Ishikawa (cell line): ENCODE results near the gene NR6A1.
A peak's percentile ranks its signal among the peaks of the same experiment; 100 is the strongest.

Experiments
- CEBPB ChIP-seq: IDR thresholded peaks from 2 replicates; pipeline ENCODE4 v1.6.1; 2012
- CREB1 ChIP-seq: IDR thresholded peaks from 2 replicates; pipeline ENCODE4 v1.6.1; 2012; ENCODE audit warnings: low read depth
- EGR1 ChIP-seq: IDR thresholded peaks from 2 replicates; pipeline ENCODE4 v1.6.1; 2012
- FOXM1 ChIP-seq: IDR thresholded peaks from 2 replicates; pipeline ENCODE4 v1.6.1; 2012; ENCODE audit warnings: low read depth, borderline replicate concordance
- NFIC ChIP-seq: IDR thresholded peaks from 2 replicates; pipeline ENCODE4 v1.6.1; 2012
- RAD21 ChIP-seq: IDR thresholded peaks from 2 replicates; pipeline ENCODE4 v1.6.1; 2012; ENCODE audit warnings: low read depth
- TAF1 ChIP-seq: IDR thresholded peaks from 2 replicates; pipeline ENCODE4 v1.6.1; 2012; ENCODE audit warnings: low read depth, mild to moderate bottlenecking
- TEAD4 ChIP-seq: IDR thresholded peaks from 2 replicates; pipeline ENCODE4 v1.6.1; 2012
- YY1 ChIP-seq: IDR thresholded peaks from 2 replicates; pipeline ENCODE4 v1.6.1; 2012; ENCODE audit warnings: low read depth
- ZBTB7A ChIP-seq: IDR thresholded peaks from 2 replicates; pipeline ENCODE4 v1.6.1; 2012; ENCODE audit warnings: low read depth
- TF ChIP-seq, protein P1 (sequence below): IDR thresholded peaks from 2 replicates; pipeline ENCODE4 v1.6.1; 2012
- TF ChIP-seq, protein P2 (sequence below): IDR thresholded peaks from 2 replicates; pipeline ENCODE4 v1.6.1; 2012; ENCODE audit warnings: low read depth, mild to moderate bottlenecking
- TF ChIP-seq, protein P3 (sequence below): IDR thresholded peaks from 2 replicates; pipeline ENCODE4 v1.6.1; 2012

Gene NR6A1

DNA sequence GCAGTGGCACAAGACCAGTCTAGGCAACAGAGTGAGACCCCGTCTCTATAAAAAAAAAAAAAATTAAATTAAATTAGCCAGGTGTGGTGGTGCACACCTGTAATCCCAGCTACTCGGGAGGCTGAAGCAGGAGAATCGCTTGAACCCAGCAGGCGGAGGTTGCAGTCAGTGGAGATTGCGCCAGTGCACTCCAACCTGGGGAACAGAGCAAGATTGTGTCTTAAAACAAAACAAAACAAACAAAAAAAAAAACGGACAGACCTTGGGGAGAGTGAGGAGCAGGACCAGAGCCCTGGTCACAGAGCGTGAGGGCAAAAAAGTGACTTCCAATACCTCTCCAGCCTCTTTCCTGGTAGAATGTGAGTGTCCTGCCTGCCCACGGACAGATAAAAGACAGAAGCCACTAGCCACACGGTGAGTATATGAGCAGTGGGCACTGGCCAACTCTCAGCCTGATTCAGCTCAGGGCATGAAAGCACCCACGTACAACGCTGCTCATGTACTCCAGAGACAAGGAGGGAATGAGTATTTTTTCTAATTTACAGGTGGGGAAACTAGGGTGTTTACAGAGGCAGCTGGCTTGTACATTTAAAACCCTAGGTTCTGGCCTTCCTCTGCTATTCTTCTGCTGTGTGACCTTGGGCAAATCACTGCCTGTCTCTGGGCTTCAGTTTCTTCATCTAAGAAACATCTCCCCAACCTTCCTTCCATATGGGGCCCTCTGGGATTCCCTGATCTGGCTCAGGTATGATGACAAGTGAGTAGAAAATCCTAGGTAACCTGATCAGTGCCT, 7.7 kb upstream of the NR6A1 start:
- TF ChIP-seq CREB1, result no peak

DNA sequence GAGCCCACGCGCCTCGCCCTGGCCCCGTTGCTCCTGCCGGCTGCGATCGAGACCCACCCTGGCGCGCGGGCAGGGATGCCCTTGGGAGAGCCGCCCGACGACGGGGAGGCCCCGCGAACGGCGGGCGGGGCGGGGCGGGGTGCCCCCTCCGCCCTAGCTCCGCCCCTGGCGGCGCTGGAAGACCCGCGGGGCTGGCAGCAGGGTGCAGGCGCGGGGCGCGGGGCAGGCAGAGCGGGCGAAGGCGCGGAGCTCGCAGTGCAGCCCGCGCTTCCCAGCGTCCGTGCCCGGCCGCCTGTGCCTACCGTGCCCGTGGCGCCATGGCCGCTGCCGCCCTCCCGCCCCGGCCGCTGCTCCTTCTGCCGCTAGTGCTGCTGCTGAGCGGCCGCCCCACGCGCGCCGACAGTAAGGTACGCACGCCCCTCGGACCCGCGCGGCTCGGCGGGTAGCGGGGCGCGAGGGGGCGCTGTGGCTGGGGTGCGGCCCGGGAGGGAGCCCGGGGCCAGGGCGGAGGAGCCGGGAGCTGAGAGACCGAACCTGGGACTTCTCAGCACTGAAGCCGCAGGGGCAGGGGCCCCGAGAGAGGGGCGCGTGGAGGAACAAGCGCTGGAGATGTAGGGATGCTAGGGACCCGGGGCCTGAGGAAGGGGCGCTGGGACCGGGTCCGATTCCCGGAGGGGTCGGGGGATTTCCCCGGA, 6.0 kb upstream of the NR6A1 start, which contains the start of gene OLFML2A:
Gene OLFML2A (plus strand): TSS at position 180 of the 695 bp plus-strand sequence. CDS start 138 bp downstream, at position 318.
- 0 out of 2 replicates have a peak, but pooled peaks have one; percentile 74 for TF ChIP-seq ZBTB7A
- TF ChIP-seq, protein P1, sequence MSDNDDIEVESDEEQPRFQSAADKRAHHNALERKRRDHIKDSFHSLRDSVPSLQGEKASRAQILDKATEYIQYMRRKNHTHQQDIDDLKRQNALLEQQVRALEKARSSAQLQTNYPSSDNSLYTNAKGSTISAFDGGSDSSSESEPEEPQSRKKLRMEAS, result peak; percentile 31; the same call in 1 of the 2 replicates
- no peak; the same call in 1 of the 2 replicates for TF ChIP-seq RAD21
- TF ChIP-seq YY1, result 0 out of 2 replicates have a peak, but pooled peaks have one; percentile 42

DNA sequence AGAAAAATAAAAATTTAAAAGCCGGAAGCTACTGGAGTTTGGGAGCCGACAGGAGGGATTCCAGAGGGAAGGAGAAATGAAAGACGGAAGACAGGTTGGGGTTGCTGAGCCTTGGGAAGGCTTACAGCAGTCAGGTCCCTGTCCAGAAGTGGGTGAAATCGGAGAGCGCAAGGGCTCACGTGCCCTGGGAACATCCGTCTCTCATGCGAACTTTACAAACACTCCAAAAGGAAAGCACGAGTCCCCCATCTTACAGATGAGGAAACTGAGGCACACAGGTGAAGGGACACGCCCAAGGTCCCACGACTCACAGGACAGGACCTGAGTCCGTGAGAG, 5.5 kb upstream of the NR6A1 start:
- TF ChIP-seq, protein P2, sequence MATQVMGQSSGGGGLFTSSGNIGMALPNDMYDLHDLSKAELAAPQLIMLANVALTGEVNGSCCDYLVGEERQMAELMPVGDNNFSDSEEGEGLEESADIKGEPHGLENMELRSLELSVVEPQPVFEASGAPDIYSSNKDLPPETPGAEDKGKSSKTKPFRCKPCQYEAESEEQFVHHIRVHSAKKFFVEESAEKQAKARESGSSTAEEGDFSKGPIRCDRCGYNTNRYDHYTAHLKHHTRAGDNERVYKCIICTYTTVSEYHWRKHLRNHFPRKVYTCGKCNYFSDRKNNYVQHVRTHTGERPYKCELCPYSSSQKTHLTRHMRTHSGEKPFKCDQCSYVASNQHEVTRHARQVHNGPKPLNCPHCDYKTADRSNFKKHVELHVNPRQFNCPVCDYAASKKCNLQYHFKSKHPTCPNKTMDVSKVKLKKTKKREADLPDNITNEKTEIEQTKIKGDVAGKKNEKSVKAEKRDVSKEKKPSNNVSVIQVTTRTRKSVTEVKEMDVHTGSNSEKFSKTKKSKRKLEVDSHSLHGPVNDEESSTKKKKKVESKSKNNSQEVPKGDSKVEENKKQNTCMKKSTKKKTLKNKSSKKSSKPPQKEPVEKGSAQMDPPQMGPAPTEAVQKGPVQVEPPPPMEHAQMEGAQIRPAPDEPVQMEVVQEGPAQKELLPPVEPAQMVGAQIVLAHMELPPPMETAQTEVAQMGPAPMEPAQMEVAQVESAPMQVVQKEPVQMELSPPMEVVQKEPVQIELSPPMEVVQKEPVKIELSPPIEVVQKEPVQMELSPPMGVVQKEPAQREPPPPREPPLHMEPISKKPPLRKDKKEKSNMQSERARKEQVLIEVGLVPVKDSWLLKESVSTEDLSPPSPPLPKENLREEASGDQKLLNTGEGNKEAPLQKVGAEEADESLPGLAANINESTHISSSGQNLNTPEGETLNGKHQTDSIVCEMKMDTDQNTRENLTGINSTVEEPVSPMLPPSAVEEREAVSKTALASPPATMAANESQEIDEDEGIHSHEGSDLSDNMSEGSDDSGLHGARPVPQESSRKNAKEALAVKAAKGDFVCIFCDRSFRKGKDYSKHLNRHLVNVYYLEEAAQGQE, result no peak
- TF ChIP-seq CEBPB (no peak), NFIC (no peak)

DNA sequence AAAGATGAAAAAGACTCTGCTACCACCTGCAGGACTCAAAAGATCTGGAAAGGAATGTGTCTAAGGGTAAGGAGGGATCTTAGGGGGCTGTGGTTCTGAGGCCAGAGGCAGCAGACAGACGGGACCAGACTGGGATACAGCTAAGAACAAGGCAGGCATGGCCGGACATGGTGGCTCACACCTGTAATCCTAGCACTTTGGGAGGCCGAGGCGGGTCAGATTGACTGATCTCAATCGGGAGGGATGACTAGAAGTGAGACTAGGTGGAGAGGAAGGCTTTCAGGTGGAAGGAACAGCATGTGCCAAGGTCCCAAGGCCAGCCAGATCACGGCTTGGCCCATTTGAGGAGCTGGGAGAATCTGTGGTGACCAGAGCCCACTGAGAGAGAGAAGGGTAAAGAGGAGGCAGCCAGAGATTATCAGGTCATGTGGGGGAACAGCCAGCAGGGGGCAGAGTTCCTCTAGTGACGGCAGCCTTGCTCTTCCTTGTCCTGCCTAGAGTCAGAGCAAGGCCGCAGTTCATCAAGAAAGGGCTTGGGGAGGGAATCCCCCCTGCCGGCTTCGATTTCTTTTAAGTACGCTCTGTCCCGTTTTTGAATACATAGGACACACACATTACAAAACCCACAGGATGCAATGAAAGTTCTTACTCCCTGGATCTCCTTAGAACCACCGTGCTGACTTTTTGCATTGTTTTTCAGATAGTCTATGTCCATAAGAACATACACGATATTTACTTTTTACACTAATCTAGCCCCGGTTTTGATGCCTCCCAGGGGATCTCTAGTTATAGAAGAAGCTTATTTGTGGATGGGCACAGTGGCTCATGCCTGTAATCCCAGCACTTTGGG, 3.2 kb upstream of the NR6A1 start:
- TF ChIP-seq RAD21, result peak; percentile 92
- no peak for TF ChIP-seq EGR1

DNA sequence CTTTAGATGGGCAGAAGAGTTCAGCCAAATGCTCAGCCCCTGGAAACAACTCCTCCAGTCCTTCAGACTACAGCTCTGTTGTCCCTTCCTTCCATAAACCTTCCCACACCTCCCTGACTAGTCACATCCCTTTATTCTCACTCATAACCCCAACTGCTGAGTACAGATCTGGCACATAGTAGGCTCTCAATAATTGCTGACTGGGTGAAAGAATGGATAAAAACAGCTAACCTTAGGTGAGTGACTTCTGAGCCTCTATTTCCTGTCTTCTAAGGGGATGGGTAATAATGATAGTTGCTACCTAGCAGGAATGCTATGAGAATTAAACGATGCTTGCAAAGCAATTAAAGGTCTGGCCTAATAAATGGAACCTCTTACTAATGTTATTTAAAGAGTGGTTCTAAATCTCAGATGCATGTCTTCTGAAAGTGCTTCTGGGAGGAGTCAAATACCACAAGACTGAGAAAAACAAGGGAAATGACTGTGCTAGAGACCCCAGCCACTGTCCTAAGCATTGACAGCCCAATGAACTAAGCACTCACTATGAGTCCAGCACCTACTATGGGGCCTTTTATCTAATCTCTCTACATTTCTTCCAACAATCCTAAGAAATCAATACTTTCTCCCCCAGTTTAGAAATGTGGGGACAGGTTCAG, 2.5 kb upstream of the NR6A1 start:
- no peak for TF ChIP-seq TEAD4
- TF ChIP-seq ZBTB7A, result no peak
- no peak for TF ChIP-seq RAD21
- no peak for TF ChIP-seq FOXM1
- TF ChIP-seq TAF1, result no peak
- TF ChIP-seq CEBPB, result no peak
- TF ChIP-seq CREB1, result no peak

DNA sequence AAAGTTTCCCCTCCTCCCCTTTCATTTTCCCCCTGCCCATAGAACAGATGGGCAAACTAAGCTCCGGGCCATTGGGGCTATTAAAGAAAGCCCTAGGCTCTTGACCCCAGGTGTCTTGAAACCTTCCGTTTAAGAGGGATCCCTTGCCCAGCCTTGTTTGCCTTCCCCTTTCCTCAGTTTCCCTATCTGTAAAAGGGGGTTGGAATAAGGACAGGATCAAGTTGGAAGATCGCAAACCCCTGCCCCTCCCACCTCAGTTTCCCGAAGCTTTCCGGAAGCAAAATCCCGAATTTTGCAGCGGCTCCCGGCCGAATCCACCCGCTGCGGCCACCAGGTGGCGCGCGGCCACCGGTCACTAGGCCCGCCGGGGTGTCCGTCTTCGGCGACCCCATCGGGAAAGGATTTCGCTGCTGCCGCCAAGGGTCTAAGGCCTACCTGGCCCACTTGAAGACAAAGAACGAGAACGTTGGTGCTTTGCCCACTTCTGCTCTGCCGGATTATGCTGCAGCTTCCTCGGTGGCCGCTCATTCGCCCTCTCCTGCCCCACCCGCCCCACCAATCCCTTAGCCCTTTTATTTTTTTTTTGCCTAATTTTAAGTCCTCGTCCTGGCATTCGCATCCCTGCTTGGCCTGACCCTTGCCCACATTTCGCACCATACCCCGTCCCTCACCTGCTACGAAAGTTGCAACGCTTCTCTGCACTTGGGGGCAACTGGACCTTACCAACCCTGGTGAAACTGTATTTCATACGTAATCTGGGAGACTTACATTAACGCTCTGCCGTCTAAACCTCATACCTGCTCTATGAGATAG, 962 bp upstream of the NR6A1 start:
- peak; percentile 90 for TF ChIP-seq RAD21
- no peak for TF ChIP-seq CREB1

DNA sequence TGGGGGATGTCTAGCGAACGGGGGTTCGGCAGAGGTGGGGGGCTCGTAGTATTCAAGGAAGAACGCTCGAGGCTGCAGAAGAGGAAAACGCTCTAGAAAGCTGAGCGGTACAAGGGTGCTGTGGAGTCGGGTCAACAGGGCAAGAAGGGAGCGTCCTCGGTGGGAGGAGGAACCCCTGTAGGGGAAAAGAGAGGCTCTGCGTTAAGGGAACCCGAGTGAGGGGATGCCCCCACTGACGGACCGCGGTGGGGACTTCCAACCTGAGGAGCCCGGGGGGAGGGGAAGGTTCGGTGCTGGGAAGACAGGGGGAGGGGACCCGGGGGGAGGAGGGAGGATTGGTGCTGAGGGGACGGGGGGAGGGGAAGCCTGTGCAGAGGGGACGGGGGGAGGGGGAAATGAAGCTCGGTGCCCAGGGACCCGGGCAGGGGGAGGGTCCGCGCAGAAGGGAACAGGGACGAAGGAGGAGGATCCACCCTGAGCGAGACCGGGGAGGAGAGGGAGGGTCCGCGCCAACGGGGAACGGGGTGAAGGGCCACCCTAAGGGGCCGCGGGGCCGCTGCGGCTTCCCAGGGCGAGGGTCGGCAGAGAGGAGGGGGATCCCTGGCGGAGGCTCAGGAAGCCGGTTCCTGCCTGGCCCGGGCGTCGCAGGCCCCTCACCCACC, 621 bp downstream of the NR6A1 start:
- TF ChIP-seq FOXM1, result no peak
- TF ChIP-seq, protein P3, sequence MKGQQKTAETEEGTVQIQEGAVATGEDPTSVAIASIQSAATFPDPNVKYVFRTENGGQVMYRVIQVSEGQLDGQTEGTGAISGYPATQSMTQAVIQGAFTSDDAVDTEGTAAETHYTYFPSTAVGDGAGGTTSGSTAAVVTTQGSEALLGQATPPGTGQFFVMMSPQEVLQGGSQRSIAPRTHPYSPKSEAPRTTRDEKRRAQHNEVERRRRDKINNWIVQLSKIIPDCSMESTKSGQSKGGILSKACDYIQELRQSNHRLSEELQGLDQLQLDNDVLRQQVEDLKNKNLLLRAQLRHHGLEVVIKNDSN, result no peak
- TF ChIP-seq, protein P2, result no peak
